Measurements from ENCODE around the gene AKAP8.

AKAP8 gene

GRCh38 chr19:15379083-15379998, at the start of gene AKAP8:
Gene AKAP8 (minus strand): TSS chr19:15379787. CDS start chr19:15379731, 56 bp downstream.
- Histone ChIP-seq H3K4me3 (peak within 1 kb of the TSS; percentile 72 to 87), H3K4me1 (peaks cover 0 to 48% (median 47%) of the 10 kb centered on the region in 4 donors), H3K36me3 (peaks cover 0 to 10% (median 0%) of the 10 kb centered on the region in 3 donors), H3K9me3 (no peaks in the 10 kb centered on the region), H3K27ac (peak within 1 kb of the TSS; percentile 97), H3K27me3 (no peaks in the 10 kb centered on the region)
- DNase-seq, result peak; percentile 97 to 99
- intact Hi-C loops (cut with DNase I; ENCODE audit: low total_unique reads), result loop anchor here (5.0 kb wide), 2 partner anchors 112 to 202 kb away; no protein-coding TSS in a partner anchor
- no peak for TF ChIP-seq CTCF (IDR thresholded peaks at IDR 0.05)

- intact Hi-C loops (cut with DNase I; ENCODE audit: low total_unique reads), result no loop called here
Observed at GRCh38 chr19:15427991-15428471, 48.4 kb upstream of the AKAP8 start.

GRCh38 chr19:15427350-15427700, 47.7 kb upstream of the AKAP8 start:
- intact Hi-C loops (cut with DNase I; ENCODE audit: low total_unique reads), result no loop called here
- Histone ChIP-seq H3K36me3 (peaks cover 46 to 75% (median 60%) of the 10 kb centered on the region in 3 donors), H3K4me1 (peaks cover 0 to 36% (median 24%) of the 10 kb centered on the region in 4 donors), H3K9me3 (no peaks in the 10 kb centered on the region), H3K27me3 (no peaks in the 10 kb centered on the region), H3K27ac (no peak overlapping the region), H3K4me3 (no peak overlapping the region)
- no peak for TF ChIP-seq CTCF (IDR thresholded peaks at IDR 0.05)
- DNase-seq, result no peak

More at GRCh38 chr19:15427991-15428471, 48.4 kb upstream of the AKAP8 start:
- Histone ChIP-seq H3K9me3 (no peaks in the 10 kb centered on the region), H3K4me3 (no peak overlapping the region), H3K36me3 (peaks cover 39 to 68% (median 53%) of the 10 kb centered on the region in 3 donors), H3K27me3 (no peaks in the 10 kb centered on the region), H3K4me1 (peaks cover 0 to 39% (median 24%) of the 10 kb centered on the region in 4 donors), H3K27ac (no peak overlapping the region)
- DNase-seq, result no peak
- no peak for TF ChIP-seq CTCF (IDR thresholded peaks at IDR 0.05)

GRCh38 chr19:15426485-15427349, 47.1 kb upstream of the AKAP8 start:
- no peaks in the 10 kb centered on the region for H3K27me3 ChIP-seq
- peaks cover 46 to 78% (median 62%) of the 10 kb centered on the region in 3 donors for H3K36me3 ChIP-seq
- intact Hi-C loops (cut with DNase I; ENCODE audit: low total_unique reads), result no loop called here
- no peak overlapping the region for H3K27ac ChIP-seq
- no peak for DNase-seq
- H3K4me1 ChIP-seq, result peaks cover 0 to 33% (median 22%) of the 10 kb centered on the region in 4 donors
- TF ChIP-seq CTCF (IDR thresholded peaks at IDR 0.05), result no peak
- H3K4me3 ChIP-seq, result no peak overlapping the region
- H3K9me3 ChIP-seq, result no peaks in the 10 kb centered on the region

GRCh38 chr19:15425321-15425950, 45.8 kb upstream of the AKAP8 start:
- Histone ChIP-seq H3K27ac (no peak overlapping the region), H3K27me3 (no peaks in the 10 kb centered on the region), H3K9me3 (no peaks in the 10 kb centered on the region), H3K36me3 (peaks cover 46 to 78% (median 62%) of the 10 kb centered on the region in 3 donors), H3K4me1 (peaks cover 0 to 21% (median 9%) of the 10 kb centered on the region in 4 donors), H3K4me3 (no peak overlapping the region)
- intact Hi-C loops (cut with DNase I; ENCODE audit: low total_unique reads), result no loop called here
- TF ChIP-seq CTCF (IDR thresholded peaks at IDR 0.05), result no peak
- no peak for DNase-seq
